ENCODE data around the gene PTPDC1.
"Not testable (repeated sequence)": the region's sequence is repeated elsewhere in the genome, so short reads cannot be mapped to it uniquely, and the experiment has no call there.

Gene PTPDC1

GRCh38 chr9:94084314-94084713, at the start of gene PTPDC1:
Gene PTPDC1, plus strand, starts transcription at chr9:94084464. Its CDS starts 67 bp downstream, at chr9:94084531.
- DNase-seq: no peak

GRCh38 chr9:94034511-94034910, 49.8 kb upstream of the PTPDC1 start:
- DNase-seq: no peak

- no peak for DNase-seq
Measured at GRCh38 chr9:94039786-94040185, 44.5 kb upstream of the PTPDC1 start.

GRCh38 chr9:94042516-94043360, 41.5 kb upstream of the PTPDC1 start:
- no peak for DNase-seq

- DNase-seq: no peak
Measured at GRCh38 chr9:94054716-94055115, 29.5 kb upstream of the PTPDC1 start.

GRCh38 chr9:94056442-94056974, 27.8 kb upstream of the PTPDC1 start:
- DNase-seq: no peak

- DNase-seq: no peak
Measured at GRCh38 chr9:94057918-94058317, 26.3 kb upstream of the PTPDC1 start.

GRCh38 chr9:94061864-94062263, 22.4 kb upstream of the PTPDC1 start:
- no peak for DNase-seq

GRCh38 chr9:94065535-94065961, 18.7 kb upstream of the PTPDC1 start:
- peak; percentile 70 for DNase-seq

GRCh38 chr9:94068257-94068656, 16.0 kb upstream of the PTPDC1 start:
- no peak for DNase-seq

- DNase-seq: no peak
Measured at GRCh38 chr9:94076557-94076956, 7.7 kb upstream of the PTPDC1 start.

- DNase-seq: no peak
Measured at GRCh38 chr9:94078086-94078485, 6.2 kb upstream of the PTPDC1 start.

- DNase-seq: no peak
Measured at GRCh38 chr9:94079236-94079635, 5.0 kb upstream of the PTPDC1 start.

- no peak for DNase-seq
Measured at GRCh38 chr9:94080249-94080648, 4.0 kb upstream of the PTPDC1 start.

- DNase-seq: no peak
Measured at GRCh38 chr9:94081435-94081834, 2.8 kb upstream of the PTPDC1 start.

GRCh38 chr9:94081864-94082463, 2.3 kb upstream of the PTPDC1 start:
- no peak for DNase-seq

- DNase-seq: no peak
Measured at GRCh38 chr9:94082553-94082952, 1.7 kb upstream of the PTPDC1 start.

- DNase-seq: no peak
Measured at GRCh38 chr9:94082956-94083355, 1.3 kb upstream of the PTPDC1 start.

- no peak for DNase-seq
Measured at GRCh38 chr9:94083384-94083783, 880 bp upstream of the PTPDC1 start.

GRCh38 chr9:94085062-94085639, 887 bp downstream of the PTPDC1 start:
- DNase-seq: no peak

GRCh38 chr9:94086486-94087345, 2.5 kb downstream of the PTPDC1 start:
- no peak for DNase-seq

- not testable (repeated sequence) for DNase-seq
Measured at GRCh38 chr9:94094219-94095145, 10.2 kb downstream of the PTPDC1 start.

Data from SHP77 treated with DMSO at 0.1 percent for 48 hours (cell line).